ENCODE data around the gene MEGF9.

DNA sequence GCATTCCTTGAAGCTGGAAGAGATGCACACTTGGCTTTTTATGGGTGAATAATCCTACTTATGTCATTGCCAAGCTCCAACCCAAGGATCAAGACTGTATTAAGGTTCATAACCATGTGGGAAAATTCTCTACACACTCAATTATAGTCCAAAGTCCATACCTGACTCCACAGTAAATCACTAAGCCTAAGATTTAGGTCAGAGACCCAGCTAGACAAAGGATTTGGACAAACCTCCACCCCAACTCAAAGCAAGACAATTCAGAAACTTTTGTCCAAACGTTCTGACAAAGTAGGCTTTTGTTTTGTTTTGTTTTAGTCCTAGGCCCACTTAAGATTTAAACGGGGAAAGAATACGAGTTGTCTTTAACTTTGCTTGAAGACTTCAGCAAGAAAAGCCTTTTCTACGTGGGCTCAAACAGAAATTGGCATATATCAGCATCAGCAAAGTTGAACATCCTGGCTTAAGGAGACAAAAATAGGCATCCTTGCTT lies 1.7 kb downstream of the MEGF9 start:
- no peak for TF ChIP-seq ZFX (IDR thresholded peaks at IDR 0.05; ENCODE audit: borderline replicate concordance)
- TF ChIP-seq CTCF (IDR thresholded peaks at IDR 0.05) = no peak

Measured in 22Rv1 (cell line).